ENCODE data around the gene PTH1R.

GRCh38 chr3:46946856-46947545, 69.5 kb downstream of the PTH1R start:
- TF ChIP-seq, protein P1, sequence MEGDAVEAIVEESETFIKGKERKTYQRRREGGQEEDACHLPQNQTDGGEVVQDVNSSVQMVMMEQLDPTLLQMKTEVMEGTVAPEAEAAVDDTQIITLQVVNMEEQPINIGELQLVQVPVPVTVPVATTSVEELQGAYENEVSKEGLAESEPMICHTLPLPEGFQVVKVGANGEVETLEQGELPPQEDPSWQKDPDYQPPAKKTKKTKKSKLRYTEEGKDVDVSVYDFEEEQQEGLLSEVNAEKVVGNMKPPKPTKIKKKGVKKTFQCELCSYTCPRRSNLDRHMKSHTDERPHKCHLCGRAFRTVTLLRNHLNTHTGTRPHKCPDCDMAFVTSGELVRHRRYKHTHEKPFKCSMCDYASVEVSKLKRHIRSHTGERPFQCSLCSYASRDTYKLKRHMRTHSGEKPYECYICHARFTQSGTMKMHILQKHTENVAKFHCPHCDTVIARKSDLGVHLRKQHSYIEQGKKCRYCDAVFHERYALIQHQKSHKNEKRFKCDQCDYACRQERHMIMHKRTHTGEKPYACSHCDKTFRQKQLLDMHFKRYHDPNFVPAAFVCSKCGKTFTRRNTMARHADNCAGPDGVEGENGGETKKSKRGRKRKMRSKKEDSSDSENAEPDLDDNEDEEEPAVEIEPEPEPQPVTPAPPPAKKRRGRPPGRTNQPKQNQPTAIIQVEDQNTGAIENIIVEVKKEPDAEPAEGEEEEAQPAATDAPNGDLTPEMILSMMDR (IDR thresholded peaks at IDR 0.05 in 2 of 3, conservative IDR thresholded peaks at IDR 0.05 in 1 of 3; ENCODE audit: control insufficient read depth in 2 of 3, extremely low read depth in 1 of 3, insufficient read depth in 1 of 3, low read depth in 3 of 3, low read length in 3 of 3), result no peak
- no peak for TF ChIP-seq ZNF274 (IDR thresholded peaks at IDR 0.05; ENCODE audit: insufficient read depth, insufficient read length)
- no peak for TF ChIP-seq HDAC6 (IDR thresholded peaks at IDR 0.05; ENCODE audit: unreplicated experiment)
- no peak for TF ChIP-seq BRCA1 (IDR thresholded peaks at IDR 0.05; ENCODE audit: low read depth, low read length)
- TF ChIP-seq, protein P2, sequence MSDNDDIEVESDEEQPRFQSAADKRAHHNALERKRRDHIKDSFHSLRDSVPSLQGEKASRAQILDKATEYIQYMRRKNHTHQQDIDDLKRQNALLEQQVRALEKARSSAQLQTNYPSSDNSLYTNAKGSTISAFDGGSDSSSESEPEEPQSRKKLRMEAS (IDR thresholded peaks at IDR 0.05; ENCODE audit: low read depth, low read length), result no peak
- TF ChIP-seq POLR2AphosphoS2 (IDR thresholded peaks at IDR 0.05; ENCODE audit: low read depth, low read length), result no peak
- TF ChIP-seq BACH1 (IDR thresholded peaks at IDR 0.05; ENCODE audit: borderline replicate concordance), result no peak

Measured in GM12878 (cell line).